HG03469 (cell line): Measurements from ENCODE around the gene TP73.

Source experiments
- ATAC-seq: cut with Tn5 transposase; IDR thresholded peaks from one replicate; pipeline ENCODE4 v1.9.1; 2021; ENCODE audit warnings: mild to moderate bottlenecking, moderate library complexity, moderate number of reproducible peaks; ENCODE audit not compliant: unreplicated experiment

The TP73 gene

GRCh38 chr1:3651930-3652547 lies at the start of gene TP73:
Gene TP73, plus strand, starts transcription at chr1:3652516. Its CDS starts 29,850 bp downstream, at chr1:3682366.
- no peak for ATAC-seq

DNA sequence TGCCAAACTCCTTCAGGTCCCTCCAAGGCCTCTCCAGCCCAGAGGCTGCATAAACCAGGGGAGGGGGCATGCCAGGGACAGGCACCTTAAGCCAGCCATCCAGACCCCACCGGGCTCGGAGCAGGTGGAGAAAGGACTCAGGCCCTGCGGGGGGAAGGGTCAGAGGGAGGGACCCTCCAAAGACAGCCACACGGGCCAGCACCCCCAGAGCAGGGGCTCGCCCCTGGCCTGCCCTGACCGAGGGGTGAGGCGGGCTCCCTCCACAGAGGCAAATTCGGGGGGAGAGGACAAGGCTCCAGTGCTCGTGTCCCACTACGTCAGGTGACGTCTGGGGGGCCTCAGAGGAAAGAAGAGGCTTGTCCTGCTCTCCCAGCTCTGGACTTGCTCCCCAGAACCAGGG lies 49.2 kb upstream of the TP73 start:
- no peak for ATAC-seq

DNA sequence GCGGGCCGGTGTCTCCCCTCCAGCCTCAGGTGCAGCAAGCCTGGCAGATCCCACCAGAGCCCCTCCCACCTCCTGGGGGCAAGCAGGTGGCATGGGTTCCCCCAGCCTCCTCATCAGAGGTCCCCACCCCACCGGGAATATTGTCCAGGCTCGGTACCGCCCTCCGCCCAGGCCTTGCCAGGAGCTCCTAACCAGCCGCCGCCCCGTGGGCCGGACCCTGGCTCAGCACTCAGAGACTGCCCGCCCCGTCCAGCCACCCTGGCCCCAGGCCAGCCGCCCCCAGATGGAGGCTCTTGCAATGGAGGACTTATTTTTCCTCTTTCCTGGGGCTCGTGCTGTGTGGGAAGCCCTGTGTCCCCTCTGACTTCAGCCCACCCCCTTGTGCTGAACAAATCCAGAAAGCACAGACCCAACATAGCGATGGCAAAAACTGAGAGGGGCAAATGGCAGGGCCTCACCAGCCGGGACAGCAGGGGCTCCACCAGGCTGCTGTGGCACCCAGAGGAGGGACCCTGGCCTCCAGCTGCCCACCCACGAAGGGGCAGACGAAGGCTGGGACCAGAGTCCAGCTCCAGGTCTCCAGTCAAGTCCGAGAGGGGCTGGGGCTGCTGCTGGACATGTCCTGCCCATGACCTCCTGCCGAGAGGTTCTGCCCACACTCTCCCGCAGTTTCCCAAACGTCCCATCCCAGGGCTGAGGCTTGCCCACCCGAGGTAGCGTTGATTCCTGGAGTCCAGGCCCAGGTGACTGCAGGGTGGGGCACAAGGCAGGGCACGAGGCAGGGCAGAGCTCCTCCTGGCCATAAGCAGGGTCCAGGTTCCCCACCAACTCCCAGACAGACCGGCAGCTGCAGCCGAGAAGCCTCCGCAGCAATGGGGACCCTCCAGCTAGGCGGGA lies 48.5 kb upstream of the TP73 start:
- ATAC-seq, result no peak

DNA sequence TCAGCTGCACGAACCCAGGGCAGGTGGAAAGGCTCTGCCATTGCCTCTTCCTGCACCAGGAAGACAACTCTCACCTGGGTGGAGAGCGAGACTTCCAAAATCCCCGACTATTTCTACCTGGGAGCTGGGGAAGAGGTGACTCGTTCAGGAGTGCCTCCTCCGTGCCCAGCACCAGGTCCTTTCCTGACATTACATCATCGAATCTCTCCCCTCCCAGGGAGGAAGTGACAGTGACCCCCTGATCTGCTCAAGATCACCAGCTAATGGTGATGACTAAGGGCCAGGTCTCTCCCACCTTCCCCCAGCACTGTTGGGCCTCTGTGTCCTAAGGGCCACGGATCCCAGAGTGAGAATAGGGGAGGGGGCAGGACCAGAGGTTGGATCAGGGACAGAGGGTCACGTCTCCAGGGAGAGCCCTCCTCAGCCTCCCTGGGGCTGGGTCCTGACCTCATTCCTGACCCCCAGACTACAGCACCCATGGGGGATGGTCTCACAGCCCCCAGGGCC lies 47.8 kb upstream of the TP73 start:
- no peak for ATAC-seq

DNA sequence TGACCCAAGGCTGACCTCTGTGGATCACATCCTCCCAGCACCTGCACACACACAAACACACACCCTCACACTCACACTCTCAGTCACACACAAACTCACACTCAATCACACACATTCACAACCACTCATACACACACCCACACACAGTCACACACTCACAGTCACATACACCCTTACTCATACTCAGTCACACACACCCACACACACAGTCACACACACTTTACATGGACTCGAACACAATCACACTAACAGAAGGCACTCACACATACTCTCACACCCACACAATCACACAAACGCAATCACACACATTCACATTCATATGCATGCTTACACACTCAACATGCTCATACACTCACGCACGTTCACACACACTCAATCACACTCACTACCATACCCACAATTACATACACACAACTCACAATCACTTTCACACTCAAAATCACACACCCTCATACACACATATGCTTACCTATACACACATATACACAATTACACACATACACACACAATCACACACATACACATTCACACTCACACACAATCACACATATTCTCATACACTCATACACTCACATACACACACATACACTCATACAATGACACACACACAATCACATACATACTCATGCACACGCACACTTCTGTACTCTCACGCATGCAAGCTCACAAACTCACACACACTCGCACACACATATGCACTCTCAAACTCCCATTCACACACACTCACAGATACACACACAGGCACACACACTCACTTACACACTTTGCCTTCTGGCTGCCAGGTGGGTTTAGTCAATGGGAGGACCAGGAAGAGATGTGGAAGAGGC lies 47.1 kb upstream of the TP73 start:
- no peak for ATAC-seq

DNA sequence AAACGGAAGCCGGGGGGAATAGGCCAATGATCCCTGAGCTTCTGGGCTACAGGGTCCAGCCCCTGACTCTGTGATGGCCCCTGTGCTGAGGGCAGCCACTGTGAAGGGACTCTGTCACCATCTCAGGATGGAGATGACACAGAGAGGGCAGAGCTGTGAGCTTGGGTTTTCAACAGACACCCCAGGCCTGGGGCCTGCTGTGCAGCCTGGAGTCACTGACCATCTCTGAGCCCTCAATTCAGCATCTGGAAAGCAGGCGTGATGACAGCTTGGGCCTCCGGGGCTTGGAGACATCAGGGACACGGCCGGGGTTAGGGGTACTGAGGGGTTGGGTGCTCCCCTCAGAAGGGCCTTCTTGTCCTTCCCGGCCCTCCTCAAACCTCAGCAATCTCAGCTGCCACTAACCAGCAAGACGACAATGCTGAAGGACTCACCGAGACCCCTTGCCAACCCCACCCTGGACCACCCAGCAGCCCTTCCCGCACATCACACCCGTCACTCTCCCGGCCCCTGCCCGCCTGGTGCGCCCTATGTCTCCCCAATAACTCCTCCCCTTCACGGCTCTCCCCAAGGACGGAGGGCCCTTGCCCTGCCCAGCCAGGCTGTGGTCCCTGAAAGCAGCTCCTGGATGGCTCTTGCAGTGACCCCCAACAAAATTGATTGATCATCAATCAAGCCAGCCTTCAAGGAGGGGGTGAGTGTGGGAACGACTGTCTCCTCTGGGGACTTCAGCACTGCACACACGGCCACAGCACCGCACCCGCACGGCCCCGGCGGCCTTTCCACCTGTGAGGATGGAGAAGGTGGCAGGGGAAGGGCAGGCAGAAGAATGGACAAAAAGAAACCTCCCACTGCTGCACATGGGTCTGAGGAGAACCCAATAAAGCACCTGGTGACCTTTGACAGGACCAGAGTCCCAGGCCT lies 45.3 kb upstream of the TP73 start:
- ATAC-seq, result no peak

DNA sequence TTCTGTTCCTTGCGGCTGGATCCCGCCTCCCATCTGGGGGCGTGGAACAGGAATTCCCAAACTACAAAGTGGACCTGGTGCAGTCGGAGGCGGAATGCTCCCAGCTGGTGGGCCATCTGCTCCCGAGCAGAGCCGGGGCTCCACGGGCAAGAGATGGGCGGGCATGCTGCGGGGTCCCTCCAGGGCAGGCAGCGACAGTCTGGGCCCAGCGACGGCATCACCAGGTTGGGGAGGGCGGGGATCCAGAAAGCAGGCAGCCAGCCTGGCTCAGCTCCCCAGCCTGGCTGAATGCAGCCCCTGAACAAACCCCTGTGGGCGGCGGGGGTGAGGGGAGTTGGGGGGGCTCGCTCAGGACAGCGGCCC lies 44.6 kb upstream of the TP73 start:
- ATAC-seq, result no peak

DNA sequence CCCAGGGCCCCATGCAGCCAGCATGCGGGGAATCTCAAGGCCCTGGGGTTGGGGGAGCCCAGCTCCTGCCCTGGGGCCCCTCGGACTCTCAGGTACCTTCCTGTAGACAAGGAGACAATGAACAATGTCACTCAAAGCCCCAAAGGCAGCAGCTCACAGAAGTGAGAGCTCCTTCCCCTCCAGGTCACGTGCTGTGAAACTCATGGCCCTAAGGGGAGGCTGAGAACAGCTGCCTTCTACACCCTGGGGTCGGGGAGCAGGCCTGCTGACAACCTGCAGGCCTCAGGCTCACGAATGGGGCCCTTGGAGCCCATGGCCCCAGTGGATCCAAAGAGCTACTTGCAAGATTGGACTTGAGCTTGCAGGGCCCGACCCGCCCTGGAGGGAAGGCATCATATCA lies 44.2 kb upstream of the TP73 start:
- ATAC-seq, result no peak

GRCh38 chr1:3609016-3609768 lies 43.1 kb upstream of the TP73 start:
- no peak for ATAC-seq

- ATAC-seq, result no peak
Measured at GRCh38 chr1:3609769-3610526, 42.4 kb upstream of the TP73 start.

- ATAC-seq, result no peak
Measured at GRCh38 chr1:3610527-3611169, 41.7 kb upstream of the TP73 start.

DNA sequence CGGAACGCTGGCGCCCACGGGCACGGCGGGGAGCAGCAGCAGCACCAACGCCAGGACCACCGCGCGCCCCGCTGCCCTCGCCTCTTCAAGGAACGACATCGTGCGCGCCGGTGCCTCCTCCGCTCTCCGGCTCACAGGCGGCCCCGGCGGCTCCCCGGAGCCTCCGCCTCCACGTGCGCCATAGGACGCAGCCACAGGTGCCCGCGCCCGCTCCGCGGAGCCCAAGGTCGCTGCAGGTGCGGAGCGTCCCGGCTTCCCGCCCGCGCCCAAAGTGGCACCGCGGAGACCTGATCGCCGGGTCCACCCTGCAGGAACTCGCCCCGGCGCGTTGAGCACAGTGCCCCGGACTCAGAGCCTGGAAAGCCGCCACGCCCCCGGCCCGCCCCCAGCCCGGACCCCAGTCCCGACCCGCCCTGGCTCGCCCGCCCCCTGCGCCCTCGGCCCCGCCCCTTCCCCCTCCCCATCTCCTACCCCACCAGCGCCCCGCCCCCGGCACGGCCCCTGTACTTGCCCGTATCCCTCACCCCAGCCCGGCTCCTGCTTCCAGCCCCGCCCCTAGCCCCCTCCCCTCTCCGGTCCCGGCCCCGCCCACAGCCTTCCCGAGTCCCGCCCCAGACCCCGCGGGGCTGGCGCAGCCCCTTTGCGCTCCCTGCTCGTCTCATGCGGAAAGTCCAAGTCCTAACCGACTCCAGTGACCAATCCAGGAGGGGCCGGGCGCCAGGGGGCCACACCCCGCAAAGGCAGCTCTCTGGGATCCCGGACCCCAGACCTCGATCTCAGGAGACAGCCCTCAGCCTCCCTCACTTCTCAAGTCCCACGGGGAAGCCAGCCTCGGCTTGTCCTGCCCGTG lies 40.9 kb upstream of the TP73 start, which contains the start of gene MEGF6:
TSS of gene MEGF6 (minus strand) at position 339 of the 850 bp plus-strand sequence. CDS start at position 99, 240 bp downstream.
- no peak for ATAC-seq

DNA sequence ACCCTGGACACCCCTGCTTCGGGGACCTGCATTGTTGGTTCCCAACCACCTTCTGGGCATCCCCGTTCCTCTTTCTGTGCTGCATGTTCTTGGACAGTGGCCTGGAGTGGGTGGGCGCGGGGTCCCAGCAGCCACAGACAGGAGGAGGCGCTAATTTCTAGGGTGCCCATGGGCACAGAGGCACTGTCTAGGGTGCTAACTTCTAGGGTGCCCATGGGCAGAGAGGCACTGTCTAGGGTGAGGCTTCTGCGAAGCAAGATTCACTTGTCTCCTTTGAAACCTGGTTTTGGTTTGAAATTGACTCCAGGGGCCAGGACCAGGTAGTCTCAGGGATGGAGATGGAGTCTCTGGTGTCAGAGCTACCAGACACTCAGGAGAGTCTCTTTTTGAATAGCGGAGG lies 40.2 kb upstream of the TP73 start:
- no peak for ATAC-seq

GRCh38 chr1:3614755-3615742 lies 37.3 kb upstream of the TP73 start:
- no peak for ATAC-seq

DNA sequence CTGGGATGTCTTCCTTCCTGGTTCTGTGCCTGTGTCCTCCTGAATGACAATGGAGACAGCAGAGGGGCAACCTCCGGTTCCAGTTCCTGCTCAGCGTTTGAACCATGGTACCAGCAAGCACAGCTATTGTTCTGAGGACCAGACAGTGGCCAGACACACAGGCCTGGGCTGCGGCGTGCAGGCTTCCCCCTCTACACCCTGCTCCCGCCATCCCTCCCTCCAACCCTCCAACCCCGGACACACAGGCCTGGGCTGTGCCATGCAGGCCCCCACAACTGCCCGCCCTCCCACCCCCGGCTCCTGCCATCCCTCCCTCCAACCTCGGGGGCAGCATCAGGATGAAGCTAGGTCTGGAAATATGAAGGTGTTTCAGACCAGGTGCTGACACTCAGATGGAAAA lies 35.5 kb upstream of the TP73 start:
- ATAC-seq, result no peak

DNA sequence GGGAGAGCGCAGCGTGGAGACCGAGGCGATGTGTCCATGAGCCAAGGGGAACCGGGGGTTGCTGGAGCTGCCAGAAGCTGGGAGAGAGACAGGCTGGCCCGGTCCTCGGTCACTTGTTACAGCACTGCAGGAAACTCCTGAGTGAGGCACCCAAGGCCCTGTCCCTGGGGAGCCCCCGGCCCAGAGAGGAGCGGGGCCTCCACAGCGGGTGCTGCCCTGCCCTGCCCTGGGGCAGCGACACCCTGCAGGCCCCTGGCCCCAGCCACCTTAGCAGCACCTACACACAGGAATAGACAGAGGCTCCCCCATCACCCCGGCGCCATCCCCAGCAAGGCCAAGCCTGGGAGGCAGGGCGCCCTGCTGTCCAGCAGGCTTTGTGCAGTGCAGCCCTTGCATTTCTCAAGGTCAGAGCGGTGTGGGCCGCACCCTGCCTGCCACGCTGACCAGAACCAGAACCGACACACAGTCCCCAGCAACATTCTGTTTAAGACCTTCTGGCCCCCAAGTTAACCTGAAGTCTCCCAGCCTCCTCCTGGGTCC lies 34.4 kb upstream of the TP73 start:
- ATAC-seq, result no peak
